Myocyte (in vitro differentiated cells): ENCODE results near the gene NOTO. TPM values are rescaled to one million over a fixed set of nuclear protein-coding genes. Genes with fewer than 3 reads are reported as not detected.
A peak's percentile ranks its signal among the peaks of the same experiment; 100 is the strongest.
"Not testable (repeated sequence)": the region's sequence is repeated elsewhere in the genome, so short reads cannot be mapped to it uniquely, and the experiment has no call there.

Source experiments
- DNase-seq: peaks from one replicate; pipeline ENCODE4 v3.0.0-alpha.2; 2012; ENCODE audit warnings: low read depth
- total RNA-seq: library from RNA; depleted of rRNA; stranded (reverse); fragments of >200 nt; gene quantifications from 2 replicates; pipeline ENCODE4 v1.2.3, GENCODE V29; 2014

The NOTO gene
- total RNA-seq, 1 donor from 2014 or later, result not detected

- no peak for DNase-seq
Observed at GRCh38 chr2:73197579-73197978, 4.8 kb upstream of the NOTO start.

- not testable (repeated sequence) for DNase-seq
Observed at GRCh38 chr2:73200281-73200680, 2.1 kb upstream of the NOTO start.

GRCh38 chr2:73203055-73203681 lies 794 bp downstream of the NOTO start:
- DNase-seq, result no peak

- DNase-seq, result no peak
Observed at GRCh38 chr2:73205611-73206010, 3.2 kb downstream of the NOTO start.

- no peak for DNase-seq
Observed at GRCh38 chr2:73208258-73208657, 5.9 kb downstream of the NOTO start.

- DNase-seq, result no peak
Observed at GRCh38 chr2:73210019-73210418, 7.6 kb downstream of the NOTO start.

- no peak for DNase-seq
Observed at GRCh38 chr2:73210696-73211095, 8.3 kb downstream of the NOTO start.

GRCh38 chr2:73212098-73212447 lies 9.7 kb downstream of the NOTO start:
- DNase-seq, result no peak

GRCh38 chr2:73212448-73213176 lies 10.2 kb downstream of the NOTO start:
- DNase-seq, result peak; percentile 70

- DNase-seq, result peak; percentile 88
Observed at GRCh38 chr2:73214120-73215035, 12.0 kb downstream of the NOTO start, which contains the start of gene SMYD5. TSS of gene SMYD5 (plus strand) at chr2:73214245. CDS start at chr2:73214267, 22 bp downstream.

GRCh38 chr2:73215254-73215653 lies 12.9 kb downstream of the NOTO start:
- DNase-seq, result no peak

GRCh38 chr2:73217160-73217559 lies 14.8 kb downstream of the NOTO start:
- DNase-seq, result no peak

GRCh38 chr2:73217826-73218225 lies 15.5 kb downstream of the NOTO start:
- no peak for DNase-seq

GRCh38 chr2:73218298-73218697 lies 15.9 kb downstream of the NOTO start:
- peak; percentile 53 for DNase-seq

GRCh38 chr2:73223821-73224220 lies 21.4 kb downstream of the NOTO start:
- DNase-seq, result no peak

GRCh38 chr2:73225513-73226360 lies 23.4 kb downstream of the NOTO start:
- DNase-seq, result no peak

GRCh38 chr2:73227086-73227485 lies 24.7 kb downstream of the NOTO start:
- no peak for DNase-seq

GRCh38 chr2:73228631-73229030 lies 26.3 kb downstream of the NOTO start:
- DNase-seq, result no peak

- DNase-seq, result peak; percentile 38
Observed at GRCh38 chr2:73232403-73233153, 30.2 kb downstream of the NOTO start.
